KBM-7 (cell line): ENCODE data around the gene TANC1.

Experiments
- DNase-seq: peaks from one replicate; pipeline ENCODE4 v3.0.0-alpha.2; 2015
- in situ Hi-C: fragments of 300-500 bp; cut with MboI; formaldehyde crosslinking; loops from 2 replicates; pipeline ENCODE4 v1.14.3; 2020; ENCODE audit warnings: low sequenced_read_pairs, low pct_unique_long_range_greater_than_20kb, mixed read lengths

Gene TANC1

DNA sequence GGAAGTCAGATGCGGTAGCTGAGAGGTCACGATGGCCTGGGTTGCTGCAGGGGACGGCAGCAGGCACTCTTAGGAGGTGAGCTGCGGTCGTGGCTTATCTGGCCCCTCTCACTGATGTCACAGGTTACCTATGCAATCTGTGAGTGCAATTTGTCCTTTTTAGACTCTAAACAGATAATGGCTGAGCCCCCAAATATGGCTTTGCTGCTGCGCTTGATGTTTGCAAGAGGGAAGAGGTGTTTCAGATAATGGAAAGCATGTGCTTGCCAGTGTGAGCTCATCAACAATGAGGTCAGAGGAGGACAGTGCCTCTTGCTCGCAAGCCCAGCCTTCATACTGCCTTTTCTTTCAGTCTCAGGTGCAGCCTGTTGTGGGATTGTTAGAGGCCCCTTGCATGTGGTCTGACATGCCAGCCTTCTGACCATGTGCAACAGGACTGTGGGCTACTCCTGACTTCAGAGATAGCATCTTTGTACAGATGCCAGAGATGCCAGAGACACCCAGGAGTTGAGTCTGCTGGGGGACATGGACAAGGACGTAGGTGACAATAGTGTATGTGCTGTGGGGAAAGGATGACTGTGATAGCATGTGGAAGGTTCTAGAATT lies 151.3 kb downstream of the TANC1 start:
- DNase-seq, result no peak
- in situ Hi-C loops, result loop anchor here (25.0 kb wide), 1 partner anchor 207 kb away; no protein-coding TSS in a partner anchor

DNA sequence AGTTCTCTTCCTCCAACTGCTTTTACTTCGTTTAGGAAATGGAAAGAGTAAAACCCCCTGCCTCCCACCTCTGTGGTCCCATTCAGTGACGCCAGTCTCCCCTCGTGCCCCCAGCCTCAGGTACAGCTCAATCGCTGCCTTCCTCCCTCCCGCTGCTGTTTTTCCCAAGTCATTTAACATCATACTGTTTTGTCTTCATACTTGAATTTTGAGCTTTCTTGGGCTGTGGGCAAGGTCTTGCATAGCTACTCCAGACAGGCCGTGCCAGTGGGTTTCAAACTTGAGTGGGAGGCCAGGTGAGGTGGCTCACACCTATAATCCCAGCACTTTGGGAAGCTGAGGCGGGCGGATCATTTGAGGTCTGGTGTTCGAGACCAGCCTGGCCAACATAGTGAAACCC lies 155.3 kb downstream of the TANC1 start:
- in situ Hi-C loops, result loop anchor here (25.0 kb wide), 1 partner anchor 211 kb away; no protein-coding TSS in a partner anchor
- DNase-seq, result no peak

DNA sequence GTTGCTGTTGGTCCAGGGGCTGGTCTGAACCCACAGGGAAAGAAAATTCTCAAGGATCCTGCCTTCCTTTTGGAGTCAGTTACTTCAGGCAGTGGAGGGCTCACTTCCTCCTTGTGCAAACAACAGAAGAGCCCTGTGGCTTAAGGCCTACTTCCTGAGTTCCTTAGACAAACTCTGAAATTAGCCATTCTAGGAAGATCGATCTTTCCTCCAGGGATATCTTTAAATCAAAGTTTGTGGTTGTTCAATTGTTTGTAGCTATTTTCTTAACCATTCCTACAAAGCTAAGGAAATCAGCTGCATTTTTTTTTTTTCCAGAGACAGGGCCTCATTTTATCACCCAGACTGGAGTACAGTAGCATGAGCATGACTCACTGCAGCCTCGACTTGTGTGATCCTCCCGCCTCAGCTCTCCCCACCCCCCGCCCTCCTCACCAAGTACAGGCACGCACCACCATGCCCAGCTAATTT lies 156.0 kb downstream of the TANC1 start:
- in situ Hi-C loops, result loop anchor here (25.0 kb wide), 1 partner anchor 212 kb away; no protein-coding TSS in a partner anchor
- peak; percentile 86 for DNase-seq

DNA sequence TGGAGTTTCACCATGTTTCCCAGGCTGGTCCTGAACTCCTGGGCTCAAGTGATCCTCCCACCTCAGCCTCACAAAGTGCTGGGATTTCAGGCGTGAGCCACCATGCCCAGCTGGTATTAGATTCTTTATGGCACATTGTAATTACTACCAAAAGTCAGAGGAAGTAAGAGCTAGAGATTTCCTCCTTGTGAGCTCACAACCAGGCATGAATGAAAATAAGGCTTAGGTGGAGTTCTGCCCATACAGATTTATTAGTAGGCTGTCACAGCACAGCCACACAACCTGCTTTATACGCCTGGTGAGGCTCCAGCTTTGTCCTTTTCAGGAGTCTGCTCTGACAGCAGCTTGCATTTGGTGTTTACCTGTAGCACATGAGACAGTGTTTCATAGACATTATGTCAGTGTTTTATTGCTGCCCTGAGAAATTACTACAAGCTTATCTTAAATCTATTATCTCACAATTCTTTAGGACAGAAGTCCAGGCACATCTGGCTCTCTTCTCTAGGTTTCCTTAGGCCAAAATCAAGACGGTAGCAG lies 156.6 kb downstream of the TANC1 start:
- in situ Hi-C loops, result loop anchor here (25.0 kb wide), 1 partner anchor 213 kb away; no protein-coding TSS in a partner anchor
- no peak for DNase-seq

DNA sequence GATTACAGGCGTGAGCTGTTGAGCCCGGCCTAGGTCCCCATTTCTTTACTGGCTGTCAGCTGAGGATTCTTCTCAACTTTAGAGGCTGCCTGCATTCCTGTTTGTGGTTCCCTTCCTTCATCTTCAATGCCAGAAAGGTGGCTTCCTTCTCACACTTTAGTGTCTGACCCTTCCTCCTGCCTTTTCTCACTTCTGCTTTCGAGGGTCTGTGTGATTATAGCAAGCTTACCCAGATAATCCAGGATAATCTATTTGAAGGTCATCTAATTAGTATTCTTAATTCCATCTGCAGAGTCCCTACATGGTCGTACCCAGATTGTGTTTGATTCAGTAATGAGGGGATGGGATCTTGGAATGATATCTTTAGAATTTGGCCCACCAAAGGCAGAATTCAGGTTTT lies 157.4 kb downstream of the TANC1 start:
- DNase-seq, result no peak
- in situ Hi-C loops, result no loop called here

DNA sequence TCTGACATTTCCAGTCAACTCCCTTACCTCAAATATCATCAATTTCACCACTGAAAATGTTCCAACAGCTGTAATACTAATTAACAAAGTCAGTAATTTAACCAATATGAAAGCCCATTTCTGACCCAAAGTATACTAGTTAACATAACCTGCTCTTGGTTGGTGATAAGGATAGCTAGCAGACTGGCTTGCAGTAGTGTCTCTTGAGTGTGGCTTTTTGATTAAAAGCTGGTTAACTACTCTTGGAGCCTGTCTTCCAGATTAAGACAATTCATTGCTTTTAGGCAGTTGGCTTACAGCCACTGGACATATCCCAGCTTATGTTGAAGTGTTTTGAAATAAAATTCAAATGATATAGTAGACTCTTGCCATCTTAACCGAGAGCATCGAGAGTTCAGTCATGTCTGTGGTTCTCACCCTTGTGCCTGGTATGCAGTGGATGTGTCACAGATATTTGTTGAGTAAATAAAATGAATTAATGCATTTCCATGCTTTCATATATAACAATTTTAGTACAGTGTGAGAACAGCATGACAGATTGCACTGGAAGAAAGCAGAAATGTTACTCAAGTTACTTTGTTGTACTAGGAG lies 158.1 kb downstream of the TANC1 start:
- DNase-seq, result no peak
- in situ Hi-C loops, result no loop called here

DNA sequence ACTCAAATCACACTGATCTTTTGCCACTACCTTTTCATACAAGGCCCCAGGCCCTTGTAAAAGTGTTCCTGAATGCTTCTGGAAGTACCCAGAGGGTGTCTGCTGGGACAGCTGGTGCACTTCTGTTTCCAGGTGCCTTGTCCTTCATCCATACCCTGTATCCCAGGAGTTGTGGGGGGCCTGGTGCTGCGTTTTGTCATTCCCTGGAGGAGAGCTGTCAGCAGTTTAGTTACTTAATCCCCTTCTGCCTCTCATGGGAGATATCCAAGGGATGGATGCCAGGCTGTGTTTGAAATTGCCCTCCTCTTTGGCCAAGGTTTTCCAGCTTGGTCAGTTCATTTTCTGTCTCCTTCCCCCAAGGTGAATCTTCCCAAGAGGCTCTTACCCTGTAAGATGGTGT lies 159.8 kb downstream of the TANC1 start:
- in situ Hi-C loops, result no loop called here
- DNase-seq, result no peak

DNA sequence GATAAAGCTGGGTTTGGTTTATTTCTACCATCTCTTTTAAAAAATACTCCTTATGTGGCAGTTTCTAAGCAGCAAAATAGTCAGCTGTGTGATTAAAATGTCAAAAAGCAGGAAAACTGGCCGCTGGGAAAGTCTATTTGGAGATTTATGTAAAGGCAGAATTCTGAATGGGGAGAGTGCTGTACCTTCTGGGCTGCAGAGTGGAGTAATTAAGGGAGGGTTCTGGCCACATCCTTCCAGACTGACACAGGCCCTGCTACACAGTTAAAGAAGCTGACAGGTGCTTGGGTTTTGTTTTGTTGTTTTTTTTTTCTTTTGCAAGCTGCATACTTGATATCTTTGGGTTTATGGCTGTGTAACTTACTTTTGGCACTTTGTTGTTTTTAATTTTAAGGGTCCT lies 160.8 kb downstream of the TANC1 start:
- in situ Hi-C loops, result no loop called here
- peak; percentile 36 for DNase-seq

DNA sequence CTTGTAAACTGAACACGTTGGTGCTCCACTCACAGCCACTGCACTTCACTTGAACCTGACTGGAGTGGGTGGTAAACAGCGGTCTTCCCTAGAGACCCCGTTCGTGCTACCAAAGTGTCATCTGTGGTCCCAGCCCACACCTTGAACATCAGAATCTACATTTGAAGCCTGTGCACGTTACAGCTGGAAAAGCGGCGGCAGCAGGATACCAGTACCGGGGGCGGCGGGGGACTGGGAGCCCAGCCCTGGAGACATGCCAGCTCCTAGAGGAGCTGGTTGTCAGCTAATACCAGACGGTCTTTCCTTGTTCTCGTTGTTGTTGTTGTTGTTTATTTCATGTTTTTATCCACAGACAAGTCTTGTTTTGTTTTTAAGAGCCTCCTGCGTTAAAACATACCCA lies 161.4 kb downstream of the TANC1 start:
- in situ Hi-C loops, result no loop called here
- DNase-seq, result no peak

DNA sequence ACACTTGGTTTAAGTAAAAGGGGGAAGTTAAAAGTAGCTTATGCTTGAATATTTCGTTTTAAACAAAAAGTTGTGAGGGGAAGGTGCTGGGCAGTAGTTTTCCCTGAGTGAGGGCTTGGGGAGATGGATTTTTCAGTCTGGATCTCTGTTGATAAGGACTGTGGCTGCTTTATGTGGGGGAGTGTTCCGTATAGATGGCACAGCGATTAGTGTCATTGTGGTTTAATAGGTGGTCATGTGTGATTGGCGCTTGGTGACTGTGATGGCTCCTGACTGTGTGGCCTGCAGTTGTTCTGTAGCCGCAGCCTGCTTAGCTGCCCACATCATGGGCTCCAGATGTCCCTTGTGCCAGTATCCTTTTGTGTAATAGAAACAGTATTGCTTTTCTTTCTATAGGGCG lies 161.9 kb downstream of the TANC1 start:
- DNase-seq, result peak; percentile 95
- in situ Hi-C loops, result no loop called here

DNA sequence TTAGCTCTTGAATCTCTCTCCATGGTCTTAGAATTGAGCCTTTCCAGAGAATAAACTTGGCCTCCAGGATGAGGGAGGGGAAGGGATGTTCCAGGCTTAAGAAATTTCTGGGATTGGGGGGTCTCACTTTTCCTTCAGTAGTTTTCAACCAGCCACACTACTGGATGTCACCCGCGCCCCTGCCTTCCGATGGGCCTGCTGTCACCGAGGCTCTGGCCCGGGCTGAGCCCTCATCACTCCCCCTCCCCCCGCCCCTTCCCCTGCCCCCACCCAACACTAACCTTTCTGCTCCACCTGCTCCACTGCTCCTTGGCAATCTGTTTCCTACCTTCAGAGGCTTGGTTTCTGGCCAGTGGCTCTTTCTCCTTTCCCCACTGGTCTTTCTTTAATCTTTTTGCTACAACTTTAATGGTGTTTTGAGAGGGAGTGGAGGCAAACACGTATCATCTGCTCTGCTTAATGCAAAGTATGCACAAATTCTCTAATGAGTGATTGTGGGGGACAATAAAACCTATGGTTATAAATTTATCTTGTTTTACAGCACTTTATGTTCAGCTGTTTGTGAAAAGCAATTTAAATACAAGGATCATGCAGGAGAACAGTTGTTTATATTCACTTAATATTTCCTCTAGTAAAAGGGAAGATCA lies 162.9 kb downstream of the TANC1 start:
- in situ Hi-C loops, result no loop called here
- no peak for DNase-seq

DNA sequence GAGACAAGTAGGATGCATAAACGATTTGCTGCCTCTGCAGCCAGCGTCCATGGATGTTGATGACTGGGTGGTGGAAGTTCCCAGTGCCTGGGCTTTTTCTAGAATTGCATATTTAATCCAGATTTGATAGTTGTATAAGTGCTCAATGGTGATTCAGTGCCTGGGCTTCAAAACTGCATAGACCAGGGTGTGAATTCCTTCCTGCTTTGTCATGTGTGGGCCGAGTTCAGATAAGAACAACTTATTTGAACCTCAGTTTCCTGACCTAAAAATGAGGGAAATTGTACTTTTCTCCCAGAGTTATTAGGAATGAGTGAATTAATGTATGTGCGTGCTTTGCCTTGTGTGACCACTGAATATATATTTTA lies 163.5 kb downstream of the TANC1 start:
- in situ Hi-C loops, result no loop called here
- no peak for DNase-seq

DNA sequence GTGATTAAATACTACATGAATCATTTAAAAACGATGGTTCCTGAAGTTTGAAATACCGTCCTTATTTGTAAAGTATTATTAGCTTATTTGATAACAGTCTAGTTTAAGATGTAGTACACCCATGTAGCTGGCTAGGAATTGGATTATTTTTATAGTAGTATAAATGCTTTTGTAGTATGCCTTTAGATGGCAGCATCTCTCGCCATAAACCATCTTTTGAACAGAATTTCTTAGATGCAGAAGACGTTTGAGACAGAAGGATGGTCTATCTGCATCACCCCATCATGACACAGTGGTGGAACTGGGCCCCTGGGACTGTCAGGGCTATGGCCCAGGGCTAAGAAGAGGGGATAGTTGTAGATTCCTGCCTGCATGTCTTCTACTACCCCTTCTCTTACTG lies 165.4 kb downstream of the TANC1 start:
- in situ Hi-C loops, result no loop called here
- DNase-seq, result no peak

DNA sequence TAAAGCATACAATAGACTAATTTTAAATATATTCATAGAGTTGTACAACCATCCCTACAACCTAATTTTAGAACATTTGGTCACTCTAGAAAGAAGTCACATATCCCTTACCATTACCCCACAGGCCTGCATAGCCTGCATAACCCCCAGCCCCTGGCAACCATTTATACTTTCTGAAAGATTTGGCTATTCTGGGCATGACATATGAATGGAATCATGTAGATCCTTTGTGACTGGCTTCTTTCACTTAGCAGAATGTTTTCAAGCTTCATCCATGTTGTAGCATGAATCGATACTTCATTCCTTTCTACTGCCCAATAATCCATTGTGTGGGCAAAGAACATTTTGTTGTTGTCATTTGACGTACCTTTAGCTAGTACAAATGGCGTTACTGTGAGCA lies 166.5 kb downstream of the TANC1 start:
- DNase-seq, result no peak
- in situ Hi-C loops, result no loop called here

DNA sequence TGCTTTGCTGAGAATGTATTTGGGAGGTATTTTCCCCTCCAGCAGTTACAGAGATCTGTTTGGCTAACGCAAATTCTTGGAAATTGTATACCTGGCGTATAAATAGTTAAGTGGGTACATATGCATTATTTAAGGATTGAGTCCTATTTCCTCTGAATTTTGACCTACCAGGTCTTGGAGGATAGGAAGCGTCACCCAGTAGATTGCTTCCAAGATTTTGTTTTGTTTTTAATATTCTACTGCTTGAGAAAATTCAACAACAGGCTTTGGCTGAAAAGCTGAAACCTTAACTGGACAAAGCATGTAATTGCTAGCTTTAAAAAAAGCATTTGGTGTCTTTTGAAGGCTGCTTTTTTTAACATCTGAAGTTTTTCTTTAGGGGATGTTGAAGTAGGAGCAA lies 168.0 kb downstream of the TANC1 start:
- in situ Hi-C loops, result no loop called here
- no peak for DNase-seq

DNA sequence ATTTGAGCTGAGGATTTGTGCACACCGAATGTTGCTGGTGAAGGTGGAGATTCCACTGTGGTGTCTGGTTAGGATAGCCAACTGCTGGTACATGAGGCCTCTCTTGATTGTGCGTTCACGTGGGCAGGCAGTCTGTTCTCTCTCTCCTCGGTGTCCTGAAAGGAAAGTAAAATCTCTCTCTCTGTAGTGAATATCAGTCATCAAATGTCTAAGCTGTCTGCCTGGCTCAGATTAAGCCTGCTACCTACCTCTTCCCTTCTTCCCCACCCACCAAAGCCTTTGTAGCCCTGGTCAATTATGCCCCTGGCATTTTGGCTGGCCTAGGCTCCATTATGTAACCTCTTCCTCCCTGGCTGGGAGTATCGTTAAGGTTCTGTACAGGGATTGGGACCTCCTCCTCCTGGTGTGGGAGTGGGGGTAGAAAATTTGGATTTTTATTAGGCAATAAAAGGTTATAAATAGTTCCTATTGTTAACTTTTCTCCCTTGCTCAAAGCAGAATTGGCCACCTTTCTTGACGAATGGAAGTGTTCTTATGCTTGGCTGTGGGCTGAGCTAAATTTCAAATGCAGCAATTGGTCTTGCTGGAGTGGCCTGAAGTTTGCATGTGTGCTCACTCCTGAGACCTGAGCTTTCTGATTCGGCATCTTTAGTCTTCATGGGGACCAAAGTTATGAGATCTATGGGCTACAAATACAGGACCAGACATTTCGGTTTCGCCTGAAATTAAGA lies 169.2 kb downstream of the TANC1 start:
- in situ Hi-C loops, result no loop called here
- DNase-seq, result no peak

DNA sequence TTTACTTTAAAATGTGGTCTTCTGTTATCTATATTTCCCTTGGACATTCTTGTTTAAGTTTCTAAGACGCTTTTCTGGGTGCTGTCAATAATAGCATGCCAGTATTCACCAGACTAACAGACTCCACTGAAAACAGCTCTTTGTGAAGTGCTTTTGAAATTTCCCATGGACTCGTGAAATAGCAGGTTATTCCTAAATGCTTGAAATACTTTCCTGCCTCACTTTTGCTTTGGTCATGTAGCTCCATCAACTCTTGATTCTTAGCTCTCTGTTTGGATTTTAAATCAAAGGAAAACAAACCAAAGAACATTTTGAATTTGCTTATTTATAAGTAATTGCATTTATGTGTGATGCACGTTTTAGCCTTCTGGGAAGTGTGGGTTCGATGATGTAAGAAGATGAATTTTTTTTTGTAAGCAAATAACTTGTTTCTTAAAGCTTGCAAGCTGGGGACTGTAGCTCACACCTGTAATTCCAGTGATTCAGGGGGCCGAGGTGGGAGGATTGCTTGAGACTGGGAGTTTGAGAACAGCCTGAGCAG lies 170.3 kb downstream of the TANC1 start:
- in situ Hi-C loops, result no loop called here
- no peak for DNase-seq

DNA sequence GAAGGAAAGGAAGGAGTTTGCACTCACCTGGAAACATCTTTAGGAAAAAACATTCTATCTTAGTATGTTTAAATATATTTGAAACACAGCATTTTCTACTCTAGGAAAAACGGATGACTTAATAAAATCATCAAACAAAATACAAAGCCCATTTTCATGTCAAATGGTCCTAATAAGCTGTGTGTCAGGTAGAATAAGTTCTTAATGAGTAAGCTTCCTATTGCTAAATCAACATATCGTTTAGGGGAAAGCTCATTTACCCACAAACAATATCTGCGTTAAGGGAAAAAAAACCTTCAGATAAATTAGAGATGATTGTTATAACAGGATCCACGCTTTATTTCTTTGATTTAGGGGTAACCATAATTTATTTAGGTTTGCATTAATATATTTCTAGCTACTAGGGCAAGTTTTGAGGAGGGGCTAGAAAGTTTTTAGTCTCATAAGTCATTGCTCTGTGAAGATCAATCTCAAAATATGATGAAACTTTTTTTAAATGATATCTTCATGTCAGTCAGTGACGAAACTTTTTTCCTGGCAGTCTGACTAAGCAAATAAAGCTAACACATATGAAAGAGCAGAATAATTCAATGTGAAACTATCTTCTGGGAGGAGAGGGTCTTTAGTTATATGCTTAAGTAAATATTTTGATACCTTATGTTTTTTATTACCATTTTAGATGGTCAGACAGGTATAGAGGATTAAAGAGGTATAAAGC lies 170.9 kb downstream of the TANC1 start:
- in situ Hi-C loops, result no loop called here
- no peak for DNase-seq
